ENCODE measurements around the gene CNIH3. TPM values are rescaled to one million over a fixed set of nuclear protein-coding genes. Genes with fewer than 3 reads are reported as not detected.
"Not testable (repeated sequence)": the region's sequence is repeated elsewhere in the genome, so short reads cannot be mapped to it uniquely, and the experiment has no call there.

The CNIH3 gene
- total RNA-seq (2.9 TPM), polyA plus RNA-seq (ENCODE audit: insufficient read depth in 1 of 8, insufficient read length in 8 of 8, low replicate concordance in 1 of 8) (1 to 10 TPM; 2.1 to 4.7 (median 3.0) TPM)
- long read RNA-seq, donor 1 = 0 reads
- long read RNA-seq, donor 2 = 0 reads
- long read RNA-seq, donor 3, partial matches to known transcripts = 0 of 2 reads
- long read RNA-seq, donor 3, other reads (novel, unspliced or antisense) = 0 of 2 reads
- long read RNA-seq, donor 4, partial matches to known transcripts = 0 of 1 reads
- long read RNA-seq, donor 4, other reads (novel, unspliced or antisense) = 0 of 1 reads
- long read RNA-seq, donor 5 = 0 reads
- long read RNA-seq, donor 6 = 0 reads
- long read RNA-seq, donor 7, partial matches to known transcripts = 0 of 2 reads
- long read RNA-seq, donor 7, other reads (novel, unspliced or antisense) = 0 of 2 reads
- long read RNA-seq, donor 8, partial matches to known transcripts = 0 of 1 reads
- long read RNA-seq, donor 8, other reads (novel, unspliced or antisense) = 0 of 1 reads
- long read RNA-seq, donor 9 = 0 reads
- long read RNA-seq, donor 10, partial matches to known transcripts = 0 of 1 reads
- long read RNA-seq, donor 10, other reads (novel, unspliced or antisense) = 0 of 1 reads
- long read RNA-seq, donor 11, partial matches to known transcripts = 0 of 2 reads
- long read RNA-seq, donor 11, other reads (novel, unspliced or antisense) = 0 of 2 reads

GRCh38 chr1:224615861-224616755 is at the start of gene CNIH3:
Gene CNIH3 (plus strand): TSS chr1:224616317. CDS start chr1:224617175, 858 bp downstream.
- peak; percentile 56 for DNase-seq
- no peak within 1 kb of the TSS for H3K27ac ChIP-seq (ENCODE audit: low read length)
- peak within 1 kb of the TSS; percentile 27 for H3K4me3 ChIP-seq (ENCODE audit: low read length)
- peaks cover 18% of the 10 kb centered on the region for H3K4me1 ChIP-seq (ENCODE audit: control insufficient read depth, insufficient read depth, low read length)
- H3K9me3 ChIP-seq (replicated peaks; ENCODE audit: control insufficient read depth, low read depth, low read length) = no peaks in the 10 kb centered on the region
- peaks cover 57% of the 10 kb centered on the region for H3K27me3 ChIP-seq (ENCODE audit: control insufficient read depth, insufficient read depth, low read length)
- no peaks in the 10 kb centered on the region for H3K36me3 ChIP-seq (ENCODE audit: control insufficient read depth, insufficient read depth, low read length)
- under 1% methylated on average over 90 of the region's 91 CpGs for WGBS (ENCODE audit: insufficient coverage)

- not testable (repeated sequence) for H3K27ac ChIP-seq (ENCODE audit: low read length); DNase-seq; H3K4me1 ChIP-seq (ENCODE audit: control insufficient read depth, insufficient read depth, low read length); H3K9me3 ChIP-seq (replicated peaks; ENCODE audit: control insufficient read depth, low read depth, low read length); H3K27me3 ChIP-seq (ENCODE audit: control insufficient read depth, insufficient read depth, low read length); H3K36me3 ChIP-seq (ENCODE audit: control insufficient read depth, insufficient read depth, low read length); H3K4me3 ChIP-seq (ENCODE audit: low read length)
- WGBS (ENCODE audit: insufficient coverage) = no CpG with 5 or more reads among the region's 1 CpG
Observed at GRCh38 chr1:224566492-224566891, 49.6 kb upstream of the CNIH3 start.

- no peaks in the 10 kb centered on the region for H3K4me1 ChIP-seq (ENCODE audit: control insufficient read depth, insufficient read depth, low read length)
- H3K9me3 ChIP-seq (replicated peaks; ENCODE audit: control insufficient read depth, low read depth, low read length) = no peaks in the 10 kb centered on the region
- no peak overlapping the region for H3K27ac ChIP-seq (ENCODE audit: low read length)
- no CpG with 5 or more reads among the region's 6 CpGs for WGBS (ENCODE audit: insufficient coverage)
- H3K36me3 ChIP-seq (ENCODE audit: control insufficient read depth, insufficient read depth, low read length) = no peaks in the 10 kb centered on the region
- H3K27me3 ChIP-seq (ENCODE audit: control insufficient read depth, insufficient read depth, low read length) = no peaks in the 10 kb centered on the region
- DNase-seq = no peak
- no peak overlapping the region for H3K4me3 ChIP-seq (ENCODE audit: low read length)
Observed at GRCh38 chr1:224569276-224569675, 46.8 kb upstream of the CNIH3 start.

GRCh38 chr1:224571975-224572374 is 44.1 kb upstream of the CNIH3 start:
- not testable (repeated sequence) for H3K36me3 ChIP-seq (ENCODE audit: control insufficient read depth, insufficient read depth, low read length); H3K9me3 ChIP-seq (replicated peaks; ENCODE audit: control insufficient read depth, low read depth, low read length); H3K27ac ChIP-seq (ENCODE audit: low read length); H3K4me1 ChIP-seq (ENCODE audit: control insufficient read depth, insufficient read depth, low read length); DNase-seq; H3K4me3 ChIP-seq (ENCODE audit: low read length); H3K27me3 ChIP-seq (ENCODE audit: control insufficient read depth, insufficient read depth, low read length)
- 87% methylated on average over 3 of the region's 3 CpGs for WGBS (ENCODE audit: insufficient coverage)

GRCh38 chr1:224579526-224579925 is 36.6 kb upstream of the CNIH3 start:
- Histone ChIP-seq H3K4me3 (ENCODE audit: low read length) (no peak overlapping the region), H3K27me3 (ENCODE audit: control insufficient read depth, insufficient read depth, low read length) (no peaks in the 10 kb centered on the region), H3K4me1 (ENCODE audit: control insufficient read depth, insufficient read depth, low read length) (no peaks in the 10 kb centered on the region), H3K27ac (ENCODE audit: low read length) (no peak overlapping the region), H3K9me3 (replicated peaks; ENCODE audit: control insufficient read depth, low read depth, low read length) (no peaks in the 10 kb centered on the region), H3K36me3 (ENCODE audit: control insufficient read depth, insufficient read depth, low read length) (no peaks in the 10 kb centered on the region)
- DNase-seq = no peak
- WGBS (ENCODE audit: insufficient coverage) = no CpG with 5 or more reads among the region's 1 CpG

- H3K27ac ChIP-seq (ENCODE audit: low read length) = no peak overlapping the region
- WGBS (ENCODE audit: insufficient coverage) = no CpG with 5 or more reads among the region's 3 CpGs
- H3K27me3 ChIP-seq (ENCODE audit: control insufficient read depth, insufficient read depth, low read length) = no peaks in the 10 kb centered on the region
- H3K4me3 ChIP-seq (ENCODE audit: low read length) = no peak overlapping the region
- no peaks in the 10 kb centered on the region for H3K9me3 ChIP-seq (replicated peaks; ENCODE audit: control insufficient read depth, low read depth, low read length)
- DNase-seq = no peak
- no peaks in the 10 kb centered on the region for H3K4me1 ChIP-seq (ENCODE audit: control insufficient read depth, insufficient read depth, low read length)
- H3K36me3 ChIP-seq (ENCODE audit: control insufficient read depth, insufficient read depth, low read length) = no peaks in the 10 kb centered on the region
Observed at GRCh38 chr1:224580006-224580405, 36.1 kb upstream of the CNIH3 start.

GRCh38 chr1:224582041-224582440 is 34.1 kb upstream of the CNIH3 start:
- Histone ChIP-seq H3K4me1 (ENCODE audit: control insufficient read depth, insufficient read depth, low read length) (no peaks in the 10 kb centered on the region), H3K9me3 (replicated peaks; ENCODE audit: control insufficient read depth, low read depth, low read length) (no peaks in the 10 kb centered on the region), H3K27me3 (ENCODE audit: control insufficient read depth, insufficient read depth, low read length) (no peaks in the 10 kb centered on the region), H3K36me3 (ENCODE audit: control insufficient read depth, insufficient read depth, low read length) (no peaks in the 10 kb centered on the region), H3K27ac (ENCODE audit: low read length) (no peak overlapping the region), H3K4me3 (ENCODE audit: low read length) (no peak overlapping the region)
- DNase-seq = no peak
- no CpG with 5 or more reads among the region's 1 CpG for WGBS (ENCODE audit: insufficient coverage)

- Histone ChIP-seq H3K36me3 (ENCODE audit: control insufficient read depth, insufficient read depth, low read length) (no peaks in the 10 kb centered on the region), H3K4me1 (ENCODE audit: control insufficient read depth, insufficient read depth, low read length) (no peaks in the 10 kb centered on the region), H3K4me3 (ENCODE audit: low read length) (no peak overlapping the region), H3K27ac (ENCODE audit: low read length) (no peak overlapping the region), H3K27me3 (ENCODE audit: control insufficient read depth, insufficient read depth, low read length) (no peaks in the 10 kb centered on the region), H3K9me3 (replicated peaks; ENCODE audit: control insufficient read depth, low read depth, low read length) (no peaks in the 10 kb centered on the region)
- no peak for DNase-seq
- WGBS (ENCODE audit: insufficient coverage) = no CpG with 5 or more reads among the region's 3 CpGs
Observed at GRCh38 chr1:224583774-224584173, 32.3 kb upstream of the CNIH3 start.

GRCh38 chr1:224585051-224585450 is 31.1 kb upstream of the CNIH3 start:
- over 99% methylated on average over 9 of the region's 10 CpGs for WGBS (ENCODE audit: insufficient coverage)
- no peaks in the 10 kb centered on the region for H3K27me3 ChIP-seq (ENCODE audit: control insufficient read depth, insufficient read depth, low read length)
- no peak overlapping the region for H3K4me3 ChIP-seq (ENCODE audit: low read length)
- H3K27ac ChIP-seq (ENCODE audit: low read length) = no peak overlapping the region
- H3K4me1 ChIP-seq (ENCODE audit: control insufficient read depth, insufficient read depth, low read length) = no peaks in the 10 kb centered on the region
- no peaks in the 10 kb centered on the region for H3K36me3 ChIP-seq (ENCODE audit: control insufficient read depth, insufficient read depth, low read length)
- DNase-seq = no peak
- no peaks in the 10 kb centered on the region for H3K9me3 ChIP-seq (replicated peaks; ENCODE audit: control insufficient read depth, low read depth, low read length)

GRCh38 chr1:224587051-224587450 is 29.1 kb upstream of the CNIH3 start:
- Histone ChIP-seq H3K36me3 (ENCODE audit: control insufficient read depth, insufficient read depth, low read length) (no peaks in the 10 kb centered on the region), H3K4me3 (ENCODE audit: low read length) (no peak overlapping the region), H3K27ac (ENCODE audit: low read length) (no peak overlapping the region), H3K9me3 (replicated peaks; ENCODE audit: control insufficient read depth, low read depth, low read length) (no peaks in the 10 kb centered on the region), H3K4me1 (ENCODE audit: control insufficient read depth, insufficient read depth, low read length) (no peaks in the 10 kb centered on the region), H3K27me3 (ENCODE audit: control insufficient read depth, insufficient read depth, low read length) (no peaks in the 10 kb centered on the region)
- 75% methylated on average over 2 of the region's 3 CpGs for WGBS (ENCODE audit: insufficient coverage)
- DNase-seq = no peak
